Gastrocnemius medialis (tissue), 4 donors: ENCODE data around the gene CAPN5.

ENCODE experiments used
- POLR2A ChIP-seq, 2 donors: fragments of 450-650 bp; IDR thresholded peaks; one replicate each; pipeline ENCODE4 v1.6.1; 2017; ENCODE audit warnings: antibody characterized with exemption in 2 of 2, mild to moderate bottlenecking in 2 of 2, moderate library complexity in 2 of 2
- TF ChIP-seq, protein P1 (sequence below), 5 experiments: fragments of 450-650 bp in 3 of 5; fragments of 200-600 bp in 2 of 5; sonication (generic) in 2 of 5; IDR thresholded peaks in 4 of 5; conservative IDR thresholded peaks in 1 of 5; 1 replicate in 4 of 5; 2 replicates in 1 of 5; pipeline ENCODE4 v1.5.1; 2016 to 2019; ENCODE audit warnings: antibody characterized with exemption in 5 of 5, mild to moderate bottlenecking in 3 of 5, moderate library complexity in 3 of 5

DNA sequence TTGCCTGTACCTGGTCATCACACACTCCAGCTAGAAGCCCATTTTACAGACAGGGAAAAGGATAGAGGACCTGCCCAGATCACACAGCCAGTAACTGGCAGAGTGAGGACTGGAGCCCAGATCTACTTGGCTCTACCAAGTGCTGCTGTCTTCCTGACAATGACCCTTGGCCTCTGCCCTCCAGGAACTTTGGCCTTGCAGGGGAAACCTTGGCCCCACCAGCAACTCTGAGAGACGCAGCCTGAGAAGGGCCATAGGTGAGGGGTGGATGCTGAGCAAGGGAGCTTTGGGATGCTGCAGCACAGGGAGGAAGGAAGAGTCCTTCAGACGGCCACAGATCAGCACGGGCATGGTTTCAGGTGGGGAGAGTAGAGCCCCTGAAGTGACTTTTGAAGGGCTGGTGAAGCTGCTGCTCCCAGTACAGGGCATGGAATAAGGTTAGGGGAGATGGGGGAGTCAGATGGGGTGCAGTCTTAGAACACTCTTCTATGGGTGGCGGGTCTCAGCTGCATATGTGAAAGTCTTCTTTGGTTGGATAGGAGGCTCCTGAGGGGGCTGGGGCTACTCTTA, 2.0 kb upstream of the CAPN5 start:
- TF ChIP-seq, protein P1, sequence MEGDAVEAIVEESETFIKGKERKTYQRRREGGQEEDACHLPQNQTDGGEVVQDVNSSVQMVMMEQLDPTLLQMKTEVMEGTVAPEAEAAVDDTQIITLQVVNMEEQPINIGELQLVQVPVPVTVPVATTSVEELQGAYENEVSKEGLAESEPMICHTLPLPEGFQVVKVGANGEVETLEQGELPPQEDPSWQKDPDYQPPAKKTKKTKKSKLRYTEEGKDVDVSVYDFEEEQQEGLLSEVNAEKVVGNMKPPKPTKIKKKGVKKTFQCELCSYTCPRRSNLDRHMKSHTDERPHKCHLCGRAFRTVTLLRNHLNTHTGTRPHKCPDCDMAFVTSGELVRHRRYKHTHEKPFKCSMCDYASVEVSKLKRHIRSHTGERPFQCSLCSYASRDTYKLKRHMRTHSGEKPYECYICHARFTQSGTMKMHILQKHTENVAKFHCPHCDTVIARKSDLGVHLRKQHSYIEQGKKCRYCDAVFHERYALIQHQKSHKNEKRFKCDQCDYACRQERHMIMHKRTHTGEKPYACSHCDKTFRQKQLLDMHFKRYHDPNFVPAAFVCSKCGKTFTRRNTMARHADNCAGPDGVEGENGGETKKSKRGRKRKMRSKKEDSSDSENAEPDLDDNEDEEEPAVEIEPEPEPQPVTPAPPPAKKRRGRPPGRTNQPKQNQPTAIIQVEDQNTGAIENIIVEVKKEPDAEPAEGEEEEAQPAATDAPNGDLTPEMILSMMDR (IDR thresholded peaks at IDR 0.05 in 4 of 5, conservative IDR thresholded peaks at IDR 0.05 in 1 of 5), result no peak
- TF ChIP-seq POLR2A (IDR thresholded peaks at IDR 0.05), result no peak
